SHP77 treated with DMSO at 0.1 percent for 48 hours (cell line): ENCODE data around the gene RHOT1.
"Not testable (repeated sequence)": the region's sequence is repeated elsewhere in the genome, so short reads cannot be mapped to it uniquely, and the experiment has no call there.

Experiments used
- DNase-seq: peaks from one replicate; lab custom pipeline; 2025; lab: John Stamatoyannopoulos, UW

Gene RHOT1

DNA sequence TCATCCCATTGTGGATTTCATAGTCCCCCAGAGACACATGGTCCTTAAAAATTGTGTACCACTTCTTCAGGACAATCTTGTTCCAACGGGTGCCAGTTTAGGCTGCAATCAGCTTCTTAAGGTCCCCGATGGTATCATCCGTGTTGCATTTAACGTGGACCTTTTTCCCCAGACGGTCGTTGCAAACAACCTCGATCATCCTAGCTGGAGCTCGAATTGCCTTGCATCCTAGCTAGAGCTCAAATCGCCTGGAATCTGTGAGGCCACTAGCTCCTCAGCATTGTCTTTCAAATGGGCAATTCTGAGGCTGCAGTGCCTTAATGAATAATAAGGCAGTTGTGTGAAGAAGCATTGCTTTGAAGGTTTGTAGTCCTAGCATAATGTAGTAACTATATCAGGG, 85.6 kb downstream of the RHOT1 start:
- DNase-seq, result no peak

DNA sequence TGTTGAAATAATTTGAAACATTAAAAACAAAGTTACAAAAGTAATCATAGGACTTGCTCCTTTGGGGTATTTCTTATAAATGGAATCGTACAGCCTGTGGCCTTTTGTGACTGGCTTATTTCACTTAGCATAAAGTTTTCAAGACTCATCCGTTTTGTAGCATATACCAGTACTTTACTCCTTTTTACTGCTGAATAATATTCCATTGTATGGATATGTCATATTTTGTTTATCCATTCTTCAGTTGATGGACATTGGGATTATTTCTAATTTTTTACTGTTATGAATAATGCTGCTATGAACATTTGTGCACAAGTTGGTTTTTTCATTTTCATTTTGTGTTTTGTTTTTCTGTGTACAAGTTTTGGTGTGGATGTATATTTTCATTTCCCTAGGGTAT, 93.3 kb downstream of the RHOT1 start:
- DNase-seq, result no peak

DNA sequence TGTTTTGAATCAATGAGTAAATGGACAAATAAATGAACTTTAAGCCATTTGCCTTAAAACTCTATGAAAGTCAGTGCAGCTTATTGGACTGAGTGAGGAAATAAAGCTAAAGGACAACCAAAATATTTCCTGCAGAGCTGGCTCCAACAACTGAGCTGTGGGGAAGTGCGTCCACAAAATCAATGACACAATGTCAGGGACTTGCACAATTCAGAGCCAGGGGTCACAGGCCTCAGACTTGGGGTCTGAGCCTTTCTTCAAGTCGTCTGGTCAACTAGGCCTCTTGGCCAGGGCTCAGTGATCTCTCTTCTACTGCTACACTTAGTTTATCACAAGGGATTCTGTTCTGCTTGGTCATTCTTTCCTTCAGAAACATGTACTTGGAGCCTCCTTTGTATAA, 97.2 kb downstream of the RHOT1 start:
- no peak for DNase-seq

DNA sequence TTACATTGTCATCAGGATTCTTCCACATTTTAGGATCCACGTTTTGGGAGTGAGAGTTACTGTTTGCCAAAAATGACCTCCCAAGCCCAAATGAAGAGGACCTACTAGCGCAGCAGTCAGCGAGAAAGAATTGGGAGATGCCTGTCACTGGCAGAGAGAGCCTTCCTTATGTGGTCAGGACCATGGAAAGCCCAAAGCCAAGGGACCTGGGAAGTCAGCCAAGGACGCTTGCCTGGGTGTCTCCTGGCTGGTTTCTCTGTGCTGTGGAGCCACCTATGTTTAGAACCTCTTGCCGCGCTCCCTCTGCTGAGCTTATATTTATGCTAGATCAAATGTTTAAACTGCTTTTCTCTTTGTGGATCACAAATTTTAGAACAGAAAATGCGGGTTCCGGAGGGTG, 98.4 kb downstream of the RHOT1 start:
- no peak for DNase-seq

DNA sequence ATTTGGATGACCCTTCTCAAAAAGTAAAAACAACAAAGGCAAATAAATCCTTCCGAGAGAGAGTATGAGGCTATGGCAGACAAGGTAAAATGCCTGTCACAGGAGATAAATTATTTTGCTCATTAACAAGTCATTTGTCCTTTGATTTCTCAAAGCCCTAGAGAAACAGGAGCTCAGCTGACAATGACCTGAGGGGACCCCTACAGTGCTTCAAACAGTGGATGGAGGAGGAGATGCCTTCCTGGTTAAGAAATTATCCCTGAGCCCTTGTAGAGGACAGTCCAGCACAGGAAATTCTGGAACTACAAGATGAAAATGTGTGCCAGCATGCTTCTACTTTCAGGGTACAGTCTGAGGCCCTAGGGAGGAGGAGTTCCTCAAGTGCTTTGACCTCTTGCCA, 99.3 kb downstream of the RHOT1 start:
- no peak for DNase-seq

DNA sequence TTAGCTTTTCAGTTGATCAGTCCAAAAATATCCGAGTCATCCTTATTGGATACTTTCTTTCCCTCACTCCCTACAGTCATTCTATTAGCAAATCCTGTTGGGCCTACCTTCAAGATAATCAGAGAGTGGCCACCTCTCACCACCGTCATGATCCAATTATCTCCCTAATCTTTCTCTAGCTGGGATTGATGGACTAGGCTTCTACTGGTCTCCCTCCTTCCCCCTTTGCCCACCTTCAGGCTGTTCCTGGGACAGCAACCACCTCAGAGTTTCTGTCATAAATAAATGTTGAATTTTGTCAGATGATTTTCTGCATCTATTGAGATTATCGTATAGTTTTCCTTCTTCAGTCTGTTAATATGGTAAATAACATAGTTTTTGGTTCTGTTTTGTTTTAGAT, 107.2 kb downstream of the RHOT1 start:
- DNase-seq, result no peak

DNA sequence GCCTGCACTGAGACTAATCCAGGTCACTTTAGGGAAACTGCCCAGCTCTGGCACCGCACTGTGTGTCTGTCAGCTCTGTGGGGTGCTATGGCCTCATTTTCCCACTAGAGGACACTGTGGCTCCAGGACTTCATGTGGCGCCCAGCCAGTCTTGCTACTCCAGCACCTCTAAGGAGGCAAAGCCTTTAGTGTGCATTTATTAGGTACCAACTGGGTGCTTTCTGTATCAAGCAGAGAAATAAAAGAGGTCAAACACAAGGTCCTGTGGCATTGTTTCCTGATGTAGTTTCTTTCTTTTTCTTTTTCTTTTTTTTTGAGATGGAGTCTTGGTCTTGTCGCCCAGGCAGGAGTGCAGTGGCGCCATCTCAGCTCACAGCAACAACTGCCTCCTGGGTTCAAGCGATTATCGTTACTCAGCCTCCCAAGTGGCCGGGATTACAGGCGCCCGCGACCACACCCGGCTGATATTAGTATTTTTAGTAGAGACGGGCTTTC, 110.9 kb downstream of the RHOT1 start:
- DNase-seq, result peak; percentile 50

DNA sequence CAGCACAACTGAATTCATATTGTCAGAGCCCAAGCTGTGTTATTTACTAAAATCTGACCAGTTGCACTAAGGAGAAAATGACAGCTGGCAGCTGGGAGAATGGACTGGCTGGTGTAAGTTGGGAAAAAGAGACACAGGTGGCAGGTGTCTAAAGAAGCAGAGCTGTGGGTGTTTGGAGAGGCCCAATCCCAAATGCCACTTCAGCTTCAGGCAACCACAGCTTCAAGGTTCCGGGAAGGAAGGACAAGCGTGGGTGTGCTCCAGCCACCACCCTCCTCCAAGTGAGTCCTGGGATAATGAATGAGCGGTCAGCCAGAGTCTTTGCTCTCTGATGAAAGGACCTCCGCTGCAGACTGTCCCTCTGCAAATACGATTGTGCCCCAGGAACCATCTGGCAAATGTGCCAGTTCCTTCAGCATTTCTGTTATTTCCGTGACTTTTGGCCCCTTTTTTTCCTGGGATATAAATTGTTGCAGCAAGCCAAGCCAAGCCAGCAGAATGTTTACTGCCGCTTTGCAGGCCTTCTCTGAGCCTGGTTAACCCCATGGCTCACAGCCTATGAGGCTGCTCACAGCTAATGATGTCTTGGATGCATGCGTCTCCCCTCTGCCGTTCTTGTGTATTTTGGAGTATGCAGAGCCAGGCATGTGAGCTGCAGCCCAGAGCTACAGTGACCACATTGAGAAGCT, 113.9 kb downstream of the RHOT1 start:
- DNase-seq, result no peak

DNA sequence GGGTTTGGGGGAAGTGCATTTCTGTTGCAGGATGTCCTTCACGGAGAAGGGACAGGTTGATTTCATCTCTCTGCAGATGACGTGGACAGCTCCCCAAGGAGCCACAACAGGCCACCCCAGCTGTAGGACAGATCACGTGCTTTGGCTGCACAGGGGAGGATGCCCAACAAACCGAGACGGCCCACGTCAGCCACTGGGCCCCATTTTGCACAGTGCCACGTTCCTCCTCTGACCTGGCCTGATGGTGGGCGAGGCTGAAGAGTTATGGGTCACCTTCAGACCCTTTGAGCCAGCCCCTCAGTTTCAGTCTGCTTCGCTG, 114.4 kb downstream of the RHOT1 start:
- DNase-seq, result no peak

DNA sequence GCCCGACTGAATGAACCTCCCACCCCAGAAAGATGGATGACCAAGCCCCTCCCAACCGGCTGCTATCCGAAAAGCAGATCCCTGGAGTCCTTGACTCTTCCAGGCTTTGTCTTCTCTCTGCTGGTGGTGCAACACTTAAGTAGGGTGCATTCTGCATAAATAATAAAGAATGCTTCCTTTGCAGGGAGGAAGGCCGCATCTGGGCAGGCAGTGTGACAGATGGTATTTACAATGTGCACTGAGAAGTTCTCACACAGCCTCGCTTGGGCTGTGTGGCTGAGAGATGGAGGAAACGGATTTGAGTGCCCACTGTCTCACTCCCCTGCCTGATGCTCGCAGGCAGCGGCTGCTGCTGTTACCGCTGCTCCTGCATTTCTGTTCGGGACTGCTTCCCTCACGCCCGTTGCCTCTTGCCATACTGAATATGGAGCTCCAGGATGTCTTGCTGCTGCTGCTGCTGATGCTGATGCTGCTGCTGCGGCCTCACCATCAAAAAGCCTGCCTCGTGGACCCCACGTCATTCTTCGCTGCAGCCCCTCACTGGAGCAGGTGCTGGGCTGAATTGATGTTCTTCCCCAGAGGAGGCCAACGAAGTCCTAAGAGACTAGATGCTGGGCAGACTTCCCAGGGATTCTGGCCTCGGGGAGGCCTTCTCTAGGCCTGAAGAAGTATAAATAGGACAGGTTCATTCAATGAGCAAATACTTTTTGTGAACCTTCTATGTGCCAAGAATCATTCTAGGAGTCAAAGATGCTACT, 116.3 kb downstream of the RHOT1 start:
- DNase-seq, result no peak

DNA sequence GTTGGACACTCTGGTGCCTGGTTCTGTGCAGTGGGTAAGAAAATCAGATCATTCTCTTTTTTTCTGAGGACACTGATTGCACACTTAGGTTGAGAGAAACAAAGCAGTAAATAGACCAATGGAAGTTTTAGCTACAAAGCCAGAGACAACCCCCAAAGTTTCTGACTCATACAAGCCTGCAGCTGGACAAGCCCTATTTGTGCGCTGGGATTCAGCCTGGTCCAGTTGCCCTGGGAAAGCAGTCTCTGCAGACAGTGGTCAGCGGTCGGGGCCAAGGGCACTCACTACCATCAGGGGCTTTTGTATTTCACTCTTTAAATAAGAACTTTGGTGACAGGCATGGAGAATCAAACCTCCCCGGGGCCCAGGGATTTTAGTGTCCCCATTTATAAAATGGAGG, 117.3 kb downstream of the RHOT1 start:
- DNase-seq, result no peak

DNA sequence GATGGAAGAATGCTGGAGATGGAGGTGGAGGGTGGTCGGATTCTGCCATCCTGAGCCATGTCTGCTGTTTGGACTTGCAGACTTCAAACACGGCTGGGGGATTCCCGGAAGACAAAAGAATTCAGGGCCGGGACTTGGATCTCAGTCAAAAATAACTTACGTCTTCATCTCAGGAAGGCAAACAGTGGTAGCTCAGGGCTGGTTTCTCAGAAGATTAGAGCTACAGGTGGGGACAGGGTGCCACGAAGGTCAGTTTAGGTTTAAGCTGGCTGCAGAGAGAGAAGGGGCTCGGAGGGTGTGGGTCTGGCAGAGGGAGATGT, 119.1 kb downstream of the RHOT1 start:
- no peak for DNase-seq

DNA sequence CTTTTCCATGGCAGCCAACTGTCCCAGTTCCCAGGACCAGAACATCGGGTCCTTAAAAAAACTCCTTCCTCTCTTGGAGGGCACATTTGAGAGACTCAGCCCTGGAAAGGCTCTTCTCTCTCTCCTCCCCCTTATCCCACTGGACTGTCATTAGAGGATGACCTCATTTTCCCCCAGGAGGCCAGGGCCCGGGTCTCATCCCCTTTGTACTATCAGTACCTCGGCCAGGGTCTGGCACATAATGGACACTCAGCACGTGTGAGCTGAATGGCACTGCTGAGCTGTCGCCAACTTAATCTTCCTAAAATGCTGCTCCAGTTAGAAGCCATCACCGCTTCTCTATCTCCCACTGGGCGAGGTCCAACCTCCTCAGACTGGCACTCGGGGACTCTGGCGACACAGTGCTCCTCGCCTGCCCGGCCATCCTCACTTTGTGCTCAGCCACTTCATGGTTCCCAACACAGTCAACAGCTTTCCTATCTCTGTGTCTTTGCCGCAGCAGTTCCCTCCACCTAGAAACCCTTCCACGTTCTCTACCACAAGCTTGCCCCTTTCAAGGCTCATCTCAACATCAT, 119.7 kb downstream of the RHOT1 start:
- DNase-seq, result no peak

DNA sequence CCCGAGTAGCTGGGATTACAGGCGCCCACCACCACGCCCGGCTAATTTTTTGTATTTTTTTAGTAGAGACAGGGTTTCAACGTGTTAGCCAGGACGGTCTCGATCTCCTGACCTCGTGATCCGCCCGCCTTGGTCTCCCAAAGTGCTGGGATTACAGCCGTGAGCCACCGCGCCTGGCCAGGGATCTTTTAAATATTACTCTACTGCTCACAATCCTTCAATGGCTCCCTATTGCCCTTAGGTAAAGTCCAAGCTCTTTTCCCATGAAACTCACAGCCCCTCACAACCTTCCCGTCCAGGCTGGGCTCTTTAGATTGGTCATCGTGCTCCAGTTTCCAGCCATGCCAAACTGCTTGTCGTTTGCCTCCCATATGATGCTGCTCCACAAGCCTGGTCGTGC, 121.2 kb downstream of the RHOT1 start:
- DNase-seq, result not testable (repeated sequence)

DNA sequence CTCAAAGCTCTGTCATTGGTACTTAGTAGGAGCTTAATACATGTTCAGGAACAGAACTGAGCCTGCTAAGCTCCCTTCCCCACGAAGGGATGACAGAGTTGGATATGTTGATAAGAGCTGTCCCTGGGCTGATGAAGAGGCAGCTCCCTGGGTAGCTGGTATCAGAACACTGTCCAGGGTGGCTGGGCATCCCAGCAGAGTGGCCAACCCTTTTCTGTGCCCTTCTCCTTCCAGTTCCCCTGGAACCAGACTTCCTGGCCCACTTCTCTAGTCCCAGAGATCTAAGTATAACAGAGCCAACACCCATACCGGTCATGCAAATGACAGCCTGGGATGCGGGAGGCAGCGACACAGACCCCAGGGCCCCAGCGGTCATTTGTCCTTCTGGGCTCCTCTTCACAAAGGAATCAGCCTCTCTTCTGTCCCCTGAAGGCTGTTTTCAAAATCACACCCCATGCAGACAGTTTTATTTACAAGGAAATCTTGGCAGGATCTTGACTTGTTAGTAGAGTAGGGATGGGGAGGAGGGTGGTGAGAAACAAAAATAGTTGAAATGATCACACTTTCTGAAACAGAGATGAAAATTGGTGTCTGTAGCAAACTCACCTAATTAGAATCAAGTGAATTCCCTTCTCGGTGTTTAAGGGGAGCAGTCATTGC, 122.0 kb downstream of the RHOT1 start:
- no peak for DNase-seq

DNA sequence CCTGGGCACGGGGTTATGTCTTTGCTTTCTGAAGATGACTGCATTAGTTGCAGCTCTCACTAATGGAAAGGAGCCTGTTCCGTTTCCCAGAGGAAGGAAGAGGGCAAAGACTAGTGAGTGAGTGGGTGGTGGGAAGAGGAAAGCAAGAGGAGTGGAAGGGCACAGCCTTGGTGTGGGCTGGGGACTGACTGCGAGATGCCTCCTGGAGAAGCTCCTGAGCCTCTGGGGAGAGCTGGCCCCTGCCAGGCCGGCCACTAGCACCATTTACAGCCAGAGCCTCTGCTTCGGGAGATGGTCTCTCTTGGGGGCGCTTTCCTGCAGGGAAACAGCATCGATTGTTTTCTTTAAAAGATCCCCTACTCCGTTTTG, 122.5 kb downstream of the RHOT1 start:
- DNase-seq, result no peak

DNA sequence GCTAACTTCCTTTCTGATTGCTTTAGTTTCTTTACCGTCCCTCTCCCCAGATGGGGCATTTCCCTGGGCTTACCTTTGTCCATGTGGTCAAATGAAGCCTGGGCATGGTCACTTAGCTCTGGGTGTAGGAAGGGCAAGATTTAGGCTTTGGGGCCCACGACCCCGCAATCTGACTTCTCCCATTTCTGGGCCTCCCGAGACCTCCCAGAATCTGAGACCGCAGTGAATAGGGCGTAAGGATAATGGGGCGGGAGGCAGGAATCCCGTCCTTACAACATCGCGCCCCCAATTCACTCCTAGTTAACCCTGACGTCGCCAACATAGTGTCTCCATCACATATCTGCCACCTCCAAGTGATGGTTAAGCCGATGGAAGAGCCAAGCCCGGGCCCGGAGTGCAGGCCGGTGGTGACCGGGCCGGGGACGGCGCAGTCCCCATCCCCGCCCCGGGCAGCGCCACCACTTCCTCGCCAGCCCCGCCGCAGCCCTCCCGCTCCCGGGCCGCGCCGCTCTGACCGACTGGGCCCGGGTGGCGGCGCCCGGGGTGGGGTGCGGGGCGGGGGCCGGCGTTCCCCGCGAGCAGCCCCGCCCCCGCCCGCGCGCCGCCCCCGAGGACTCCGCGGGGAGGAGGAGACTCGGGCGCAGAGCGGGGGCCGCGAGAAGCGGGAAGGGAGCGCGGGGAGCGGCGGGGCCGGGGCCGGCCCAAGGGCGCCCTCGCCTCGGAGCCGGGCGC, 123.1 kb downstream of the RHOT1 start, which contains the start of gene RHBDL3:
RHBDL3 (plus strand) TSS at position 641 of the 732 bp plus-strand sequence. CDS start 358 bp downstream, outside the sequence.
- no peak for DNase-seq

DNA sequence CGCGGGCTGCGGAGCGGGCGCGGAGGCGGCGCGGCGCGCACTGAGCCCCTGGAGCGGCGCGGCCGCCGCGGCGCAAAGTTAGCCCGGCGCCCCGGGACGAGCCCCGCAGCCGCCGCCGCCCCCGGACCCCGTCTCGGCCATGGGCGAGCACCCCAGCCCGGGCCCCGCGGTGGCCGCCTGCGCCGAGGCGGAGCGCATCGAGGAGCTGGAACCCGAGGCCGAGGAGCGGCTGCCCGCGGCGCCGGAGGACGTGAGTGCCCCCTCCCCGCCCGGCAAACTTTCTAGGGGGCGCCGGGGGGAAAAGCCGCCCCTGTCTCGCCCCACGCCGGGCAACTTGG, 123.7 kb downstream of the RHOT1 start:
- no peak for DNase-seq

DNA sequence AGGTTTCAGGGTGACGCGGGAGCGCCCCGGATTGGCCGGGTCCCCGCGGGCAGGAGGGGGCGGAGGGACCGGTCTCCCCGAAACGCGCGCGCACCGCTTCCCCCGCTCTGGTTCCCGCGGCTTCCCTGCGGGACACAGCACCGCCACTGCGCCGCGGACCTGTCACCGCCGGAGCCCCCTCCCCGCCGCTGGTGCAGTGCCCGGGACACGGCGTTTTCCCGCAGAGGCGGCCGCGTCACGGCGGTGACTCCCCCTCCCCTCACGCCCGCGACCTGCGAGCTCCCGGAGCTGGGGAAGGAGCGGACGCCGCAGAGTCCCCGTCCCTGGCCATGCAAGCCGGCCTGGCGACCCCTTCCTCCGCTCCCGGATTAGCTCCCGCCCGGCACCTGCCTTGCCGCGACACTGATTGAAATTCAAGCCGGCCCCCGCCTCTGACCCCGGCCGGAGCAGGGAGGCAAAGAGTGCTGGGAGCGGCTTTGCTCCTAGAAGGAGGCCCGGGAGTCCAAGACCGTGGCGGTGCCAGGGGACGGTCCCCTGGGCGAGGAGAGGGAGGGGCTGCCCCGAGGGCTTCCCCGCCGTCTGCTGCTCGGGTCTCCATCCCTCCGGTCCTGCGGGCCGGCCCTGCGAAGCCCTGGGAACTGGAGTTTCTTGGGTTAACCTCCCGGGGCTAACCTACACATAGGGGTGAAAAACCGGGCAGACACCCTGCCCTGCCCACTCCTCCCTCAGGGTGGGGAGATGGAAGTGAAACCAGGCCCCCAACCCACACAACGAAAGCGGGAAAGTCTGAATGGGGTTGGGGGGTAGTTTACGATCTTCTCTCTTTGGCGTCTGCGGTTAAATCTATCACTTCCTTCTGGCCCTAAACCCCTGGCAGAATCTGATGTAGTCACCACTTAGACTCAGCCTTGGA, 124.3 kb downstream of the RHOT1 start:
- DNase-seq, result no peak

DNA sequence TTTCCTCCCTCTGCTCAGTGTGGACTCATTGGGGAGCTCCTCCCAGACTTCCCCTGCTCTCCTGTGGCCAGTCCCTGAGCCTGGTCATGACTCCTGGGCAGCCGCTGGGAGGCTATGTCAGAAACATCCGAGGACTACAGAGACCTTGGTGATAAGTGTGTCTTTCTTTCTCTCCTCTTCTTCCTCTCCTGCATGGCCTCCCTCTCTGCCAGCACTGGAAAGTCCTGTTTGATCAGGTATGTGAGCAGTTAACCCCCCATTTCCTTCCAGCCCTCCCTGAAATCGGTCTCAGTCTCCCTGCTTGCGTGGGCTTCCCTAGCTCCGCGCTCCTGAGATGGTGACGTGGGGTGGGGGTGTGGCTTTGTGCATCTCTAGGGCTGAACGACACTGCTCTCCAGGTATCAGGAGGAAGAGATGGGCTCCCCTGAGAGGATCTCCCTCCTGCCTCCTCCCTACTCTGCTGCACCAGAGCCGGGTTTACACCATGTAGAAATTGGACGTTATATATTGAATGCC, 125.4 kb downstream of the RHOT1 start:
- DNase-seq, result no peak

DNA sequence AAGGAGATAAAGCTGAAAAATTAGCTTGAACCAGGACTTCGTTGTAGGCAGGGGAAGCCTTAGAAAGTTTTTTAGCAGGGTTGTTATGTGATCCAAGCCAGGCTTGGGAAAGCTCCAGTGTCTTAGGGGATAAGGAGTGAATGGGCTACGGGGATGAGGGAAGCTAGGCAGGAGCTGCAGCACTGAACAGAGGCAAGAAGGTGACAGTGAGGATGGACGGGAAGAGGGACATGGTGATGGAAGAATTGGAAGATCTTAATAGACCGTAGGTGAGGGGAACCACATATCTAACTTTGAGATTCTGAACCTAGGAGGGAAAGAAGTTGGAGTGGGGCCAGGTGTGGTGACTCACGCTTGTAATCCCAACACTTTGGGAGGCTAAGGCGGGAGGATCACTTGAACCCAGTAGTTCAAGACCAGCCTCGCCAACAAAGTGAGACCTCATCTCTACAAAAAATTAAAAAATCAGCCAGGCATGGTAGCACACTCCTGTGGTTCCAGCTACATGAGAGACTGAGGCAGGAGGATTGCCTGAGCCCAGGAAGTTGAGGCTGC, 126.5 kb downstream of the RHOT1 start:
- no peak for DNase-seq
